Stimulated activated naive CD8-positive, alpha-beta T cell treated with anti-CD3 and anti-CD28 coated beads, Interleukin-15, amount 100 ng/mL, for 72 hours (primary cell): ENCODE results near the gene EXT2.

Source experiments
- ATAC-seq: fragments of 150-1000 bp; cut with Tn5 transposase; 2 replicates; pipeline ENCODE4 v1.10.0; 2021; ENCODE audit warnings: mild to moderate bottlenecking, moderate library complexity
- DNase-seq, 2 donors: peaks; one replicate each; pipeline ENCODE4 v3.0.0; 2021 to 2022
- H3K27ac Mint-ChIP-seq, 2 donors: one replicate each; pipeline ENCODE4 v1.8.0; 2022; ENCODE audit warnings: mild to moderate bottlenecking in 2 of 2, mixed read lengths in 2 of 2, moderate library complexity in 2 of 2
- H3K27me3 Mint-ChIP-seq: one replicate; pipeline ENCODE4 v1.8.0; 2022; ENCODE audit warnings: mixed read lengths
- H3K4me1 Mint-ChIP-seq: one replicate; pipeline ENCODE4 v1.8.0; 2022; ENCODE audit warnings: mild to moderate bottlenecking, mixed read lengths
- H3K4me3 Mint-ChIP-seq, 2 donors: one replicate each; pipeline ENCODE4 v1.8.0; 2022; ENCODE audit warnings: mild to moderate bottlenecking in 2 of 2, mixed read lengths in 2 of 2, moderate library complexity in 1 of 2
- H3K9me3 Mint-ChIP-seq, 2 donors: one replicate each; pipeline ENCODE4 v1.8.0; 2022; ENCODE audit warnings: mixed read lengths in 2 of 2

The EXT2 gene

GRCh38 chr11:44189986-44190882 is 94.8 kb downstream of the EXT2 start:
- Mint-ChIP-seq H3K4me1 (peaks cover 40% of the 10 kb centered on the region), H3K27me3 (no peaks in the 10 kb centered on the region), H3K9me3 (peaks cover 26 to 29% of the 10 kb centered on the region in 2 donors), H3K4me3 (no peak overlapping the region), H3K27ac (peak overlapping the region in 1 of 2 donors; percentile 80)
- ATAC-seq = peak; percentile 67
- no peak for DNase-seq

DNA sequence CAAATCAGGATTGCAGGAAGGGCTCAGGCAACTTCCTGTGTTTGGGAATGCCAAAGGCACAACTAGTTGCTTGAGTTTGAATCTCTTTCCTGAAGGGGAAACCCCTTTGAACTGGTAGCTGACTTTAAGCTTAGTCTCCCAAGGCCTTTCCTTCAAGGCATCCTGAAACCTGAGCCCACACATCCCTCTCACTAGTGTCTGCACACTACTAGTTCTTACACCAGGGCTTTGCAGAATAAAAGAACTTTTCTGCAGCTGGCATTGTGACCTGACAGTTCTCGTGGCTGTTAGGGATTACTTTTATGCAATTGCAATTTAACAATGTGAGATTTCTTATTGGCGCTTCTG is 95.4 kb downstream of the EXT2 start:
- Mint-ChIP-seq H3K4me1 (peaks cover 35% of the 10 kb centered on the region), H3K27ac (no peak overlapping the region), H3K4me3 (no peak overlapping the region), H3K9me3 (peaks cover 26 to 29% of the 10 kb centered on the region in 2 donors), H3K27me3 (no peaks in the 10 kb centered on the region)
- DNase-seq (no peak), ATAC-seq (no peak)

DNA sequence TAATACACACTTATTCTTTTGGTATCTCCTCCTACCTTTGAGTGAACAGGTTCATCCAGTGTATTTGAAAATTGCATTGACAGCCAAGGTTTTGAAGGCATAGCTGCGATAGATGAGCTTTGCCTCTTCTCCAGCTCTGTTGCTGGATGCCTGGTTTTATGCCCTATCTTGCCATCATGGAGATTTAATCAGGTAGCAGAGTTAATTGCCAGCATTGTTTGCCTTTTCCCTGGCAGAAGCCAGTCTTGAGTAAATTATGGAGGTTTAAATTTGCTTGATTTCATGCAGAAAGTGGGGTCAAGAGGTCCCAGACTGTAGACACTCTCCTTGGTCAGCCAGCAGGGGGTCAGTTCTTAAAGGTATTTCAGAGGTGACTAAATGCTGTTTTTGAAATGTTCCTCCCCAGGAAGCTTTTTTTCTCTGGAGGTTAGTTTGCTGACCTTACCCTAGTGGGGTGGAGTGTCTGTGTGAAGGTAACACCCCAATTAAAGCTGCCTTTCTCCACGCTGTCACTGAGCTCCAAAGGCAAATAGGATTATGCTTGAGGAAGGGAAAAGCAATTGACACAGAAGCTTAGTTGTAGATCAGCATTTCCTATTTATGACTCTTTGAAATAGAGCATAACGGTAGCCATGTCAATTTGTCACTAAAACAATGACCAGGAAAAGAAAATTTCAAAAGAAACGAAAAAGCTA is 96.0 kb downstream of the EXT2 start:
- ATAC-seq (no peak), DNase-seq (no peak)
- peaks cover 26 to 29% of the 10 kb centered on the region in 2 donors for H3K9me3 Mint-ChIP-seq
- H3K27ac Mint-ChIP-seq = no peak overlapping the region
- H3K4me1 Mint-ChIP-seq = peaks cover 35% of the 10 kb centered on the region
- H3K27me3 Mint-ChIP-seq = no peaks in the 10 kb centered on the region
- no peak overlapping the region for H3K4me3 Mint-ChIP-seq

DNA sequence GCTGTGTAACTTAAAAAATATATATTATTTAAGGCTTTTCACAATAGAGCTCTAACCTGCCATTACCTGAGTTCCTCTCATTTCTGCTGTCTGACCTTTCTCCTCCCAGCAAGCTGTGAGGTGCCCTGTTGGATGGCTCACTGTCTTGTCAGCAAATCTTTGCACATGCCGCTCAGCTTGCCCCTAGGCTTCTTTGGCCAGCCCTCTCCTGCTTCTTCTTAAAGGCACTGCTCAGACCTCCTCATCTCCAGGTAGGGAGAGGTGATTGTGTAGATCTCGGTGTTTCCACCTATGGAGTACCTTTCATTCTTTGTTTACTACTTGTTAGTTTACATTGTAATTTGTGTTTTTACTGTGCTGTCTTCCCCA is 96.5 kb downstream of the EXT2 start:
- H3K27ac Mint-ChIP-seq = peak overlapping the region in 1 of 2 donors; percentile 36
- ATAC-seq = no peak
- H3K9me3 Mint-ChIP-seq = peaks cover 26 to 29% of the 10 kb centered on the region in 2 donors
- H3K4me1 Mint-ChIP-seq = peaks cover 35% of the 10 kb centered on the region
- H3K4me3 Mint-ChIP-seq = peak overlapping the region in 1 of 2 donors; percentile 7
- H3K27me3 Mint-ChIP-seq = no peaks in the 10 kb centered on the region
- no peak for DNase-seq

DNA sequence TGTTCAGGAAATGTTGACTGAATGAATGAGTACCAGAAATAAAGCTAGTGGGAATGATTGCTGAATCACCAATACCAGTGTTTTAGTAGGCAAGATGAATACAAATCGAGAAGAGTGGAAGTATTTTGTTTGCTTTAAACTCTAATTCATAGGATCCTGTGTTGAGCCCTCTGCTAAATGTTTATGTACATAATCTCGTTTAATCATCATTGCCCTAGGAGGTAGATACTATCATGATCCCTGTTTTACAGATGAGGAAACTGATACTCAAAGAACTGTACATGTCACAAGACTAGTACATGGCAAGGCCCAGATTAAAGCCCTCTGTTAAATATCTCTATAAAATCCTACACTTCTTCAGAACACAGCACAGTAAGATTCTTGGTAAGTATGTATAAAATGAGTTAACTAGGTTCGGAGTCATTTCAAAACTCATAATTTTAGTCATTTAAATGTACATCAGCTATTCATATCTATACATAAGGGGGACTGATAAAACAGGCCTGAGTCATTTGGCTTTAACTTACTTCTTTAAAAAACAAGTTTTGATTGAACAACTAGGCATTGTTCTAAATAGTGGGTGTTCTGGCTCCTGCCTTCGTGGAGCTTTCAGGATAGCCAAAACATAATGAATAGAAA is 97.1 kb downstream of the EXT2 start:
- peak overlapping the region in 1 of 2 donors; percentile 55 for H3K4me3 Mint-ChIP-seq
- no peaks in the 10 kb centered on the region for H3K27me3 Mint-ChIP-seq
- peaks cover 35% of the 10 kb centered on the region for H3K4me1 Mint-ChIP-seq
- H3K27ac Mint-ChIP-seq = peak overlapping the region in 1 of 2 donors; percentile 81
- peaks cover 20 to 24% of the 10 kb centered on the region in 2 donors for H3K9me3 Mint-ChIP-seq
- ATAC-seq (peak; percentile 85), DNase-seq (no peak)

- no peak overlapping the region for H3K27ac Mint-ChIP-seq
- peaks cover 11 to 15% of the 10 kb centered on the region in 2 donors for H3K9me3 Mint-ChIP-seq
- DNase-seq (no peak), ATAC-seq (no peak)
- H3K4me3 Mint-ChIP-seq = no peak overlapping the region
- no peaks in the 10 kb centered on the region for H3K27me3 Mint-ChIP-seq
- H3K4me1 Mint-ChIP-seq = peaks cover 35% of the 10 kb centered on the region
Observed at GRCh38 chr11:44193856-44194255, 98.4 kb downstream of the EXT2 start.

DNA sequence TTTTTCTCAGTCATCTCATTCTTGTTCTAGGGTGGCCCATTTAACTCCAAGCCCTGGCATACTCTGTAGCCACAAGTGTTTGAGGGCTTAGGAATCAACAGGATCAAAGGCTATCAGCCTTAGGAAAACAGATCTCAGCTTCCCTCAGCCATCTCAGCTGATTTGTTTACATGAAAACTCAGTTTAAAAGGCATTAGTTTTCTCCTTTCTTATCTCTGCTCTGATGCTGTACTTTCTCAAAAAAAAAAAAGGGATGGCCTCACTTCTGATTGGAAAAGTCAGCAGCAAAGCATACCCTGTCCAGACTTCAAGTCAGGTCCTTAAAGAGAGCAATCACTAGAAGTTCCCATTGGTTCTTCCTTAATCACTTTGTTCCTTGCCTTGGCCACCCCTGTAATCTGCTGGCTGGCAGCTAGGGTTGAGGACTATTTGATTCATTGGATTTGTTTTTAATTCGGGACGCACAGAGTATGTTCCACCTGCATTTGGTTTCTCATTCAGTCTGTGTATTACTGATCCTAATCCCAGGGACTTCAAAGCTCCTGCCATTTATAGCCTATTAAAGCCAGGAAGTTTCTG is 102.8 kb downstream of the EXT2 start:
- Mint-ChIP-seq H3K27ac (no peak overlapping the region), H3K4me3 (no peak overlapping the region), H3K4me1 (peaks cover 6% of the 10 kb centered on the region), H3K27me3 (no peaks in the 10 kb centered on the region), H3K9me3 (peaks cover 6 to 7% of the 10 kb centered on the region in 2 donors)
- DNase-seq = no peak
- no peak for ATAC-seq

DNA sequence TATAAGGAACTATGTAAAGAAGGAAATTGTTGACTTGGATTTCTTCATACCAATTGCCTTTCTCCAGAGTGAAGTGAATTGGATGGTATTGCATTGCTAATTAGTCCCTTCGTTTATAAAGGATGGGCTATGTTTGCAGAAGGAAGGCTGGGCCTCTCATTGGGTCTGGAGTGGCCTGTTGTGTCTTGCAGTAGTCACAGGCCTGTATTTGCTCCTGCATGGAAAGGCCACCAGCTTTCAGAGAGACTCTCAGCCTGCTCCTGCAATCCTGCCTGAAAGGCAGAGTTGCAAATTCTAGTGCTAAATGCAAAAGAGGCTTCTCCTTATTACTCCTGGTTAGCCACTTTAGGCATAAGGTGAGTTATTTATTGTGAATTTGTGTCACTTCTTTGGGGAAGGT is 103.8 kb downstream of the EXT2 start:
- DNase-seq (no peak), ATAC-seq (no peak)
- Mint-ChIP-seq H3K27me3 (no peaks in the 10 kb centered on the region), H3K4me1 (no peaks in the 10 kb centered on the region), H3K4me3 (no peak overlapping the region), H3K9me3 (no peaks in the 10 kb centered on the region), H3K27ac (no peak overlapping the region)

GRCh38 chr11:44199816-44200215 is 104.3 kb downstream of the EXT2 start:
- Mint-ChIP-seq H3K4me1 (no peaks in the 10 kb centered on the region), H3K27me3 (no peaks in the 10 kb centered on the region), H3K27ac (no peak overlapping the region), H3K4me3 (no peak overlapping the region), H3K9me3 (no peaks in the 10 kb centered on the region)
- ATAC-seq (no peak), DNase-seq (no peak)

GRCh38 chr11:44203270-44204043 is 108.0 kb downstream of the EXT2 start:
- Mint-ChIP-seq H3K9me3 (no peaks in the 10 kb centered on the region), H3K27me3 (no peaks in the 10 kb centered on the region), H3K4me3 (no peak overlapping the region), H3K4me1 (no peaks in the 10 kb centered on the region), H3K27ac (no peak overlapping the region)
- no peak for DNase-seq
- no peak for ATAC-seq

GRCh38 chr11:44205352-44205751 is 109.9 kb downstream of the EXT2 start:
- H3K27me3 Mint-ChIP-seq = no peaks in the 10 kb centered on the region
- no peak for ATAC-seq
- no peak overlapping the region for H3K4me3 Mint-ChIP-seq
- no peak overlapping the region for H3K27ac Mint-ChIP-seq
- no peak for DNase-seq
- H3K4me1 Mint-ChIP-seq = no peaks in the 10 kb centered on the region
- no peaks in the 10 kb centered on the region for H3K9me3 Mint-ChIP-seq

GRCh38 chr11:44205836-44206235 is 110.4 kb downstream of the EXT2 start:
- no peaks in the 10 kb centered on the region for H3K27me3 Mint-ChIP-seq
- no peak overlapping the region for H3K4me3 Mint-ChIP-seq

GRCh38 chr11:44207292-44207691 is 111.8 kb downstream of the EXT2 start:
- no peaks in the 10 kb centered on the region for H3K27me3 Mint-ChIP-seq
- H3K27ac Mint-ChIP-seq = no peak overlapping the region
- no peak overlapping the region for H3K4me3 Mint-ChIP-seq
- DNase-seq = no peak
- H3K4me1 Mint-ChIP-seq = no peaks in the 10 kb centered on the region
- no peak for ATAC-seq
- H3K9me3 Mint-ChIP-seq = peaks cover 0 to 8% of the 10 kb centered on the region in 2 donors

More at GRCh38 chr11:44205836-44206235, 110.4 kb downstream of the EXT2 start:
- DNase-seq = no peak
- H3K27ac Mint-ChIP-seq = no peak overlapping the region
- ATAC-seq = no peak
- no peaks in the 10 kb centered on the region for H3K4me1 Mint-ChIP-seq
- no peaks in the 10 kb centered on the region for H3K9me3 Mint-ChIP-seq

GRCh38 chr11:44208976-44209603 is 113.6 kb downstream of the EXT2 start:
- no peaks in the 10 kb centered on the region for H3K4me1 Mint-ChIP-seq
- no peak overlapping the region for H3K27ac Mint-ChIP-seq
- no peaks in the 10 kb centered on the region for H3K27me3 Mint-ChIP-seq
- ATAC-seq = no peak
- no peak for DNase-seq
- H3K4me3 Mint-ChIP-seq = no peak overlapping the region
- peaks cover 0 to 8% of the 10 kb centered on the region in 2 donors for H3K9me3 Mint-ChIP-seq

- no peak overlapping the region for H3K27ac Mint-ChIP-seq
- no peaks in the 10 kb centered on the region for H3K4me1 Mint-ChIP-seq
- ATAC-seq (no peak), DNase-seq (no peak)
- H3K9me3 Mint-ChIP-seq = peaks cover 0 to 8% of the 10 kb centered on the region in 2 donors
- H3K4me3 Mint-ChIP-seq = no peak overlapping the region
- H3K27me3 Mint-ChIP-seq = no peaks in the 10 kb centered on the region
Observed at GRCh38 chr11:44212128-44212527, 116.7 kb downstream of the EXT2 start.
